ENCODE results near the gene PTHLH.
A peak's percentile ranks its signal among the peaks of the same experiment; 100 is the strongest.

DNA sequence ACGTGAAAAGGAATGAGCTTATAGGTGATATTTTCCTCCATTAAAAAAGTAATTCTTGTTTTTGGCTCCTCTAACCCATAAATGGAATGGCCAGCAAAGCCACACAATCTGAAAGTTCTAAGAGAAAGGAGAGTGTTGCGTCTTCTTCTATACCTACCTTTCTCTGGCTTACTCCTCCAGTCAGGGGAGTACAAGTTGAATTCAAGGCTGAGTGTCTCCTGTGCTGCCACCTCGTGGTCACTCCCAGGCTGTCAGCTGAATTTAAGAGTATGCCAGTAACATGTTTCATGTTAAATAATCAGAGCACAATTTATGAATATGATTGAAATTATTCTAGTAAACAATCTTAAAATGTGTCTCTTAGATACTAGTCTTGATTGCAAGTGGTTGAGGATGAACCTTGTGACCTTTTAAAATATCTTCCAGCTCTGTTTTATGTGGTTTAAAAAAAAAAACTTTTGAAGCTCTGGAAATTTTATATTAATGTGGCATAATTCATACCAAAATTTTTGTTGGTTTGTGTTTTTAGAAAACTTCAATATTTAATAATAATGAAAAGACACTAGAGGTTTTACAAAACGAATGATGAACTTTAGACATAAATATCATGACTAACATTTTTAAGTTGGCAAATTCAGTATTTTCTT, 31.7 kb downstream of the PTHLH start:
- TF ChIP-seq, protein P1, sequence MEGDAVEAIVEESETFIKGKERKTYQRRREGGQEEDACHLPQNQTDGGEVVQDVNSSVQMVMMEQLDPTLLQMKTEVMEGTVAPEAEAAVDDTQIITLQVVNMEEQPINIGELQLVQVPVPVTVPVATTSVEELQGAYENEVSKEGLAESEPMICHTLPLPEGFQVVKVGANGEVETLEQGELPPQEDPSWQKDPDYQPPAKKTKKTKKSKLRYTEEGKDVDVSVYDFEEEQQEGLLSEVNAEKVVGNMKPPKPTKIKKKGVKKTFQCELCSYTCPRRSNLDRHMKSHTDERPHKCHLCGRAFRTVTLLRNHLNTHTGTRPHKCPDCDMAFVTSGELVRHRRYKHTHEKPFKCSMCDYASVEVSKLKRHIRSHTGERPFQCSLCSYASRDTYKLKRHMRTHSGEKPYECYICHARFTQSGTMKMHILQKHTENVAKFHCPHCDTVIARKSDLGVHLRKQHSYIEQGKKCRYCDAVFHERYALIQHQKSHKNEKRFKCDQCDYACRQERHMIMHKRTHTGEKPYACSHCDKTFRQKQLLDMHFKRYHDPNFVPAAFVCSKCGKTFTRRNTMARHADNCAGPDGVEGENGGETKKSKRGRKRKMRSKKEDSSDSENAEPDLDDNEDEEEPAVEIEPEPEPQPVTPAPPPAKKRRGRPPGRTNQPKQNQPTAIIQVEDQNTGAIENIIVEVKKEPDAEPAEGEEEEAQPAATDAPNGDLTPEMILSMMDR (IDR thresholded peaks at IDR 0.05; ENCODE audit: poor library complexity), result peak; percentile 88
- no peak for TF ChIP-seq EZH2phosphoT487 (IDR thresholded peaks at IDR 0.05; ENCODE audit: low read depth, severe bottlenecking, unreplicated experiment)
